GM21786 (cell line): ENCODE data around the gene PSMD9.
"Not testable (repeated sequence)": the region's sequence is repeated elsewhere in the genome, so short reads cannot be mapped to it uniquely, and the experiment has no call there.

ENCODE experiments used
- ATAC-seq: cut with Tn5 transposase; IDR thresholded peaks from one replicate; pipeline ENCODE4 v1.9.1; 2021; ENCODE audit not compliant: unreplicated experiment

PSMD9 gene, protein sequence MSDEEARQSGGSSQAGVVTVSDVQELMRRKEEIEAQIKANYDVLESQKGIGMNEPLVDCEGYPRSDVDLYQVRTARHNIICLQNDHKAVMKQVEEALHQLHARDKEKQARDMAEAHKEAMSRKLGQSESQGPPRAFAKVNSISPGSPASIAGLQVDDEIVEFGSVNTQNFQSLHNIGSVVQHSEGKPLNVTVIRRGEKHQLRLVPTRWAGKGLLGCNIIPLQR

DNA sequence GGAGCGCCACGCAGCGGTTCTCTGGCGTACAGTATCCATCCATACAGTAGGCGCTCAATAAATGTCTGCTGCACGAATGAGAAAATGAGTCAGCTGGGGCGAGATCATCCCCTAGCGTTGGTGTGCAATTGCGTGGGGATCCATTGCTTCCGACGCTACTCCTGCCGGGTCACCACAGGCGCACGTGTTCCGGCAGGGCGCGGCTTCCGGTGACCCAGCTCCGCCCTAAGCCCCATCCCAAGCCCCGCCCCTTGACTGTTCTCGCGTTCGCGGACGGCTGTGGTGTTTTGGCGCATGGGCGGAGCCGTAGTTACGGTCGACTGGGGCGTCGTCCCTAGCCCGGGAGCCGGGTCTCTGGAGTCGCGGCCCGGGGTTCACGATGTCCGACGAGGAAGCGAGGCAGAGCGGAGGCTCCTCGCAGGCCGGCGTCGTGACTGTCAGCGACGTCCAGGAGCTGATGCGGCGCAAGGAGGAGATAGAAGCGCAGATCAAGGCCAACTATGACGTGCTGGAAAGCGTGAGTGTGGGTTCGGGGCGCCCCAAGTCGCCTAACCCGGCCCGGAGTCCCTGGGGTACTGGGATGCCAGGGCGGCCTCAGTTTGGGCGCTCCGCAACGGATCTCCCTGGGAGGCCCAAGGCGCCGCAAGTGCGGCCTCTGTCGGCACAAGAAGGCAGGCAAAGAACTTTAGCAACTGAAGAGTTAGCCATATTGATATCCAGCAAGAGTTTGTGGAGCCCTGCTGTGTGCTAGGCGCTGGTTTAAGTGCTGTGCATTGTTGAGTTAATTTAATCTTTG, at the start of gene PSMD9:
Gene PSMD9, plus strand, starts transcription at position 313 of the 796 bp plus-strand sequence. Its CDS starts 67 bp downstream, at position 380.
- peak; percentile 87 for ATAC-seq

- ATAC-seq = peak; percentile 95
Observed at GRCh38 chr12:121839106-121839992, 49.2 kb upstream of the PSMD9 start.

GRCh38 chr12:121839993-121840761, 48.4 kb upstream of the PSMD9 start:
- no peak for ATAC-seq

DNA sequence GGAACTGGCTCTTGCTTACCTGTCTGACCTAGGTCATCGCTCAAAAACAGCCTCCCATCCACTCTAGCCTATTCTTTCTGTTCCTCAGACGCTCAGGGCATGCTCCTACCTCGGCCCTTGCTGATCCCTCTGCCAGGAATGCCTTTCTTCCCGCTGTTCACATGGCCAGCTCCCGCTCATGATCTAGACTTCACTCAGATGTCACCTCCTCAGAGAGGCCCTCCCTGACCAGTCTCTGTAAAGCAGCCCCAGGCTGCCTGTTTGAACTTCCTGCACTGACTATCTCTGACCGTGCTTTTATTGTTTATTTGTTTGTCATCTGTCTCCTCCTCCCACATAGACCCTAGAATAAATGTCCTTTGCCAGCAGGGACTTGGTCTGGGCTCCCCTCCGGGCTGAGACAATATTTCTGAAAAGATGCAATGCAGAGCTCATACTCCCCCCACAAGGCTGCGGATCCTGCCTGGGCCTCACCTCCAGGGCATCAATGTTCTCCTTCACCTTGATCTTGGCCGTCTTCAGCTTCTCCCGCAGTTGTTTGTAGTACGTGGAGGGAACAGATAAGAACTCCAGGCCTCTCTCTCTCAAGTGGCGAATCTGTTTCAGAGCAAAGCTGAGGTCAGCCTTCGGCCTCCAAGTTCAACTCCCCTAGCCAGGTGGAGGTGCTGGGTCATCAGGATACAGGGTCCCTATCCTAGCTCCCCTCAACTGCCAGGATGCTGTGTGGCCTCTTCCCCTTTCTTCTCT, 45.2 kb upstream of the PSMD9 start:
- no peak for ATAC-seq

GRCh38 chr12:121845701-121846100, 42.9 kb upstream of the PSMD9 start:
- no peak for ATAC-seq

DNA sequence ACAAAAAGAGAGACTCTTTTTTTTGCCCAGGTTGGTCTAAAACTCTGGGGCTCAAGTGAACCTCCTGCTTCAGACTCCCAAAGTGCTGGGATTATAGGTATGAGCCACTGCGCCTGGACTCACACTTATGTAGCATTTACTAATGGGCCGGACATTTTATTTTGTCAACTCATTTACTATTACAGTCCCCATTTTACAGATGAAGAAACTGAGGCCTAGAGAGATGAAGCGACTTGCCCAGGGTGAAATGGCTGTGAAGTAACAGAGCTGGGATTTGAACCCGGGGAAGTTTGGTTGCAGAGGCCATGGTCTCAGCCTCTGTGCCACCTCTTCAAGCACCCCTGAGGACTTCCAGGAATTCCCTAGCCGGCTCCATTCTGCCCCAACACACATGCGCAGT, 39.4 kb upstream of the PSMD9 start:
- no peak for ATAC-seq

DNA sequence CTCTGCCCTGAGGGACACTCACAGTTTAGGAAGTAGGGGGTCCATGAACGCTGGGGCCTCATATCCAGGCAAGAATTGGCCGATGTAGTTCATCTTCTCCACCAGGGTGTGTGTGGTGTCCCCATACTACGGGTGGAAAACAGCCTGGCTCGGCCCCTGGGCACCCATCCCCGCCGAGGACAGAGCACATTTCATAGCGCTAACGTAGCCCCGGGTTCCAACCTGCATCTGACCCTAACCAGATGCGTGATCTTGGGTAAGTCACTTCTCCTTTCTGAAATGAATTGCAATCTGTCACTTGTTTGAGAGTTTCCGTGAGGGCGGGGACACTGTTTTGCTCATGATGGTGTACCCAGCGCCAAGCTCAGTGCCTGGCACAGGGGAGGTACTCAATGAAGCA, 38.9 kb upstream of the PSMD9 start:
- no peak for ATAC-seq

GRCh38 chr12:121852392-121852791, 36.2 kb upstream of the PSMD9 start:
- not testable (repeated sequence) for ATAC-seq

GRCh38 chr12:121857322-121858246, 31.0 kb upstream of the PSMD9 start:
- ATAC-seq = no peak

GRCh38 chr12:121858318-121858661, 30.3 kb upstream of the PSMD9 start:
- ATAC-seq = no peak

DNA sequence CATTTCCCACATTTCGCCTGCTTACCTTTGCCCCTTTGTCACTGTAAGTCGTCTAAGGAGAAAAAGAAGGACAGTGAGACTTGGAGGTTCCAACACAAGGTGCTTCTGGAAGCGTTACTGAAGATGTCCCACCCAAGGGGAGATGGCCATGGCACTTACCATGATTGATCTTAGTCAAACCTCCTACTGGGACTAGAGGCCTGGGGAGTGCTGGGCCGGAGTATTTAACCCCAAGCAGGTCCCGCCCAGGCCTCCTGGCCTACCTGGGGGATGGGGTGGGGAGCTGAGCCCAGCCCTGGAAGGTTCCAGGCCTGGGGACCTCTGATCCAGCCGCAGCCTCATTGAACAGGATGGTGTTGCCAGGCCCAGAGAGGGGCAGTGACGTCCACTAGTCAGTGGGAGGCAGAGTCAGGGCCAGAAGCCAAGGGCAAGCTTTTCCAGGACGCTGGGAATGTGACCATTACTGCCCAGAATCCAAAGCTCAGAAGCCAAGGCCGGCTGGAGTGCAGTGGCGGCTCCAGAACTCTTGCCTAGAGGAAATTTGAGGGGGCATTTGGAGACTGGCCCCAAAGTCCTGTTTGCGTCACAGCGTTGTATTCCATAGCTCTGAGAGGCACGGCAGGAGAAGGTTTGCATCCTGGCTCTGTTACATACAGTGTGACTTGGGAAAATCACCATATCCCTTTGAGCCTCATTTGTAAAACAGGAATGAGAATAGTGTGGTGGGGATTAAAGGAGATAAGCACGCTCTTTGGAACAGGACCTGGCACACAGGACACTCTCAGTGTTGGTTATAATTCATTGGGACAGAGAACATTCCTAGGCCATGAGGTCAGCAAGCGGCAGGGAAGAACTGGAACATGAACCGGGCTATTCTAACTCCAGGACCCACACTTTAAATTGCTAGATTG, 29.7 kb upstream of the PSMD9 start, which contains the start of gene HPD:
Gene HPD, minus strand, starts transcription at position 198 of the 911 bp plus-strand sequence. Its CDS starts 36 bp downstream, at position 162.
- no peak for ATAC-seq

- no peak for ATAC-seq
Observed at GRCh38 chr12:121860257-121860656, 28.3 kb upstream of the PSMD9 start.

- ATAC-seq = not testable (repeated sequence)
Observed at GRCh38 chr12:121860699-121861098, 27.9 kb upstream of the PSMD9 start.

GRCh38 chr12:121861636-121862254, 26.8 kb upstream of the PSMD9 start:
- ATAC-seq = no peak

- no peak for ATAC-seq
Observed at GRCh38 chr12:121866331-121866730, 22.3 kb upstream of the PSMD9 start.

DNA sequence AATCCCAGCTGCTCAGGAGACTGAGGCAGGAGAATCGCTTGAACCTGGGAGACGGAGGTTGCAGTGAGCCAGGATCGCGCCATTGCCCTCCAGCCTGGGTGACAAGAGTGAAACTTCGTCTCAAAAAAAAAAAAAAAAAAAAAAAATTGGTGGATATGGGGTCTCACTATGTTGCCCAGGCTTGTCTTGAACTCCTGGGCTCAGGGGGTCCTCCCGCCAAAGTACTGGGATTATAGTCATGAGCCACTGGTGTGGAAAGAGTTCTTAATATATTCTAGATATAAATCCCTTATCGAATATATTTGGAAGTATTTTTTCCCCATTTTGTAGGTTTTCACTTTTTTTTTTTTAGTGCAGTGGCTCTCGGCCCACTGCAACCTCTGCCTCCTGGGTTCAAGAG, 19.4 kb upstream of the PSMD9 start:
- not testable (repeated sequence) for ATAC-seq

- ATAC-seq = no peak
Observed at GRCh38 chr12:121871467-121871866, 17.1 kb upstream of the PSMD9 start.
